Activated CD4-positive, alpha-beta T cell treated with anti-CD3 and anti-CD28 coated beads for 1 hour (primary cell): Measurements from ENCODE around the gene OTUD4.
A peak's percentile ranks its signal among the peaks of the same experiment; 100 is the strongest.
"Not testable (repeated sequence)": the region's sequence is repeated elsewhere in the genome, so short reads cannot be mapped to it uniquely, and the experiment has no call there.

Experiments used
- DNase-seq: peaks from one replicate; pipeline ENCODE4 v3.0.0-alpha.2; 2020

Gene OTUD4

DNA sequence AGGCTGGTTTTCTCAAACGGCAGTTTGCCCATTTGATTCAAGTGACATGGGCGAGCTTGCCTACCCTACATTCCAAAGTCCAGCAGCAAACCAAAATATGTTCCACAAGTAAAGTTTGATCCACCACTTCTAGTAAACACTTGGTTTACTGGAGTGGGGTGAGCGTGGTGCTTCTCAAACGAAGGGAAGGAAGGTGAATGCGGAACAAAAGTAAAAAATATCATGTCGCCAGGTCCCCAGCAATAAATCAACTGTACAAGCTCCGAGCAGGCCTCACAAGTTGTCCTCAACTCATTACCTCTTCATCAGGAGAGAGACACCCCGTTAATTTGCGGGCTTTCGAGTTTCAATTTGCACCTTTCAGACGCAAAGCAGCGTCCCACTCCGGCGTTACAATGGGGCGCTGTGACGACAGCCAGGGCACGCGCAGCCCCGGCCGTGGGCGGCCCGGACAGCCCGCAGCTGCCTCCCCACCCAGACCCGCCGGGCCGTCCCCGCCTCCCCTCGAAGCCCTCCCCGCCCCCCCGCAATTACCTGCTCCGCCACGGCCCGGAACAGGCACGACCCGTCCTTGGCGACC lies 1.0 kb downstream of the OTUD4 start:
- DNase-seq, result peak; percentile 62

DNA sequence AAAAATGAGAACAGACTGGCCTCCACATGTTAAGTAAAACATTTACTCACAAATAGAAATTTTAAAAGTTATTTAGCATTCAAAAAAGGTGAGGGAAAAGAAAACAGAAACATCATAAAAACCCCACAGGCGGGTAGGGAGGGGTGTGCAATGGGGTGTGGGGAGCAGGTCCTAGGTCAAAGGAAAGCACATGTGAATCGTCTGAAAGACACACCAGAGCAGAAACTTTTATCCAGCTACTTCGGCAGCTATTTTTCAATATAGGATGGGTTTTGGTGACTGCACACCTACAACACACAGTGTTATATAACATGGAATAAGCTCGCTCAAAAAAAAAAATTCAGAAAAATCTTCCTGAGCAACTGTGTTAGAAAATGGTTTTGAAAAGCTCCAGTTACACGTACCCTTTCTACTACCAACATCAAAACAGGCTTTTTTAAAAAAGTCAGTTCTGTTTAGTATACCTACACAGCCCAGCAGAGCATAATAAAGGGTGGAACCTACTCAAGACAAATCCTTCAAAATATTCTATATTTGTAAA lies 1.6 kb downstream of the OTUD4 start:
- DNase-seq, result no peak

DNA sequence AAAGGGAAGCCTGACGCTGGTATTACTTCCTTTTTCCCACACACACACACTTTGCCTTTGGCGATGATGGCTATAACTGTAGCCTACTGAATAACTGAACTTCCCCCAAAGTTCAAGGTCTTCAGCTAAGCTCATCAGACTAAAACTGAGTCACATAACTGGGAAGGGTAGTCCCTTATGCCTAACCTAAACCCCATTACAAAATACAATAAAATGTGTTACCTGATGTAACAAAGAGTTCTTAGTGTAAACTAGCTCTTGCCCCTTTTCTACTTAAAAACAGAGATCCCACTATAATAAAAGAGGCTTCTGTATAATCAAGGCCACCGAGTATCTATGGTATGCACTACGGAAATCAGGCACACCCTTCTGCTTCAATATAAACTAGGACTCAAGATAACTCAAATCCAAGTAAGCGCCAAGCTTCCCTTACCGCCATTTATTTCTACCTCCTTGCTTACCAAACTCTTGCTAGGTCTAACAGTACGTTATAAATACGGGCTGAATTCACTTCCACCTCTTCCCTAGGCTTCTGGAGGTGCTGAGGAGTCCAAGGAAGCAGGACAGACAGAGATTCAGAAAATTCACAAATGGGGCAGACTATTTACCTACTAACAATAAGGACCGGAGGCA lies 2.4 kb downstream of the OTUD4 start:
- DNase-seq, result no peak

DNA sequence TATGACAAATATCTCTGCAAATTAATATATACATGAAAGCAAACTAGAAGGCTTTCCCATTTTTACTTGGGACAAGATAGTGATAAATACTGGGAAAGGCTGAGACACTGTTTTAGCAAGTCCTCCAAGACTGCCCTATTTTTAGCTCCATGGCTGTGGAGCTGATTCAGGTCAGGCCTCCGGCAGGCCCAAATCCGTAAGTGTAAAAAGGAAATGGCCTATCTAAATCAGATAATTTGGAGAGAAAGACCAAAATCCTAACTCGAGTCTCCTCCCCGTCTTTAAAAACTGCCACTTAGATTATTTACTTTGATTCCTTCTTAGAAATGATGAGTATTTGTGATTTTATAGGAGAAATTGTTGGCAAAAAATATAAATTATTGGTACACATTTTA lies 2.9 kb downstream of the OTUD4 start:
- DNase-seq, result no peak

DNA sequence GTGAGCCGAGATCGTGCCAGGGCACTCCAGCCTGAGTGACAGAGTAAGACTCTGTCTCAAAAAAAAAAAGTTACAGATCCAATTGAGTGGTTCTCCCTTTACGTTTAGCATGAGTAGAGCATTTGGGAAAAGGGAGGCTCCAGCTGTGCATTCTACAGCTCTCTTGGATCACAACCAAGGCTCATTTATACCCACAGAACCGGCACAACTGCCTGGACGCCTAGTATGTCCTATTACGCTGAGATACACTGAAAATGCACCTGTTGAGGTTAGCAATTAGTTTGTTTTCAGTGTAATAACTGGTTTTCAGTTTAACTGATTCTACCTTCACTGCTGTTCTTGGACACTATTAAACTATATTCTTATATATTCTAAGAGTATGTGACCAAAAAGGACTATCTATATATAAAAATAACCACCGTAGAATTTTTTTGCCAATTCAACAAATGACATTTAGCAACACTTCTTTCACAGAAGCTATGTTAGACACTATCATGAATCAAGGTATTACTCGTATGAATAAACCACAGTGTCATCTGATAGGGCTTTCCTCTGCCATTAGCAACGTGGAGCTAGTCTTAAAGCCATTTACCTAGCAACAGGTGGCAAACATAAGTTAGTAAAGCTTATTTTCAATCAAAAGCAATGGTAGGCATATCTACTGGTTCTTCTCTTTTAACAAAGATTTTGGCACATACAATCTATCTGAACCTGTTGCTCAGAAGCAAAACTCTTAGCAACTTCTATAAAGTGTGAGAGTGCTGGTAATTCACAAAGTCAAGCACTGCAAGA lies 3.6 kb downstream of the OTUD4 start:
- DNase-seq, result no peak

DNA sequence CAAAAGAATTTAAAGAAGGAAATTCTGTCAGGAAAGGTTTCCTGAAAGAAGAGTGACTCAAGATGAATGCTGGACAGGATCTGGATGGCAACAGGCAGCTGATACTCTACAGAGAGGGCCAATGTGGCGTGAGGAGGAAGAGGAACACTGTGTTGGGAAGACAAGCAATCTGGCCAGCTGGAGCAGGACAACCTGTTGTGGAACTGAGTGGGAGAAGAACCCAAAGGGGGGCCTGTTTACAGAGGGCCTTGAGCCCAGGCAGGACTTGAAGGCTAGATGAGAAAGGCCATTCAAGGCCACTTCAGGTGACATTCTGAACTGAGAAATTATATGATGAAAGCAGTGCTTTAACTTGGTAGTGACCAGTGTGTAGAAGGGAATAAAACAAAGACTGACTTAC lies 8.5 kb downstream of the OTUD4 start:
- no peak for DNase-seq

DNA sequence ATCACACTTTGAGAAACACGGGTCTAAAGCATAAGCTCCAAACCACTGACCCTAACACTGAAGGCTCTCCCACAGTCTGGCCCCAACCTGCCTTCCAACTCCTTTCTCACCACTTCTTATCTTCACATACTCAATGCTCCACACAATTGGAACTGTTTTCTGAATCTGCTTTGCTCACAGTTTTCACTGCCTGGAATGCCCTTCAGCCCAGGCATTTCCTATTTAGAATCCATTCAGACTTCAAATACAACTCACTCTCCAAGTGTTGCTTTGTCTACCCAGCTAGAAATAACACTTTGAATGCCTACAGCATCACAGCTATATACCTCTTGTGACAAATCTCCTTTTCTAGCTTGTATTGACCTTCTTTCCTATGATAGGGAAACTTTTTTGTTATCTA lies 10.2 kb downstream of the OTUD4 start:
- no peak for DNase-seq

DNA sequence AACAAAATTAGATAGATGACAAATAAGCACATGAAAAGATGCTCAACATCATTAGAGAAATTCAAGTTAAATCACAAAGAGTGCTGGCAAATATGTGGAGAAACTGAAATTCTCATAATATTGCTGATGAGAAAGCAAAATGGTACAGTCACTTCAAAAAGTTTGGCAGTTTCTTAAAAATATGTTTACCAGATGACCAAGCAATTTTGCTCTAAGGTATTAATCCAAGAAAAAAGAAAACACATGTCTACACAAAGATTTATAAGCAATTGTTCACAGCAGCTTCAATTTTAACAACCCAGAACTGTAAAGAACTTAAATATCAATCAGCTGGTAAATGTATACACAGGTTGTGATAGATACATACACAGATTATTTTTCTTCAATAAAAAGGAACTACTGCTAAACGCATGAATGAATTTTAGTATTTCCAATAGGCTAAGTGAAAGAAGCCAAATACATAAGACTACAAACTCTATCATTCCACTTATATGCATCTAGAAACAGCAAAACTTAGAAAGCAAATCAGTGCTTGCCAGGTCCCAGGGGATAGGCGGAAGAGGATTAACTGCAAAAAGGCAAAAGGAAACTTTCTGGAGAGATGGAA lies 11.7 kb downstream of the OTUD4 start:
- DNase-seq, result no peak

DNA sequence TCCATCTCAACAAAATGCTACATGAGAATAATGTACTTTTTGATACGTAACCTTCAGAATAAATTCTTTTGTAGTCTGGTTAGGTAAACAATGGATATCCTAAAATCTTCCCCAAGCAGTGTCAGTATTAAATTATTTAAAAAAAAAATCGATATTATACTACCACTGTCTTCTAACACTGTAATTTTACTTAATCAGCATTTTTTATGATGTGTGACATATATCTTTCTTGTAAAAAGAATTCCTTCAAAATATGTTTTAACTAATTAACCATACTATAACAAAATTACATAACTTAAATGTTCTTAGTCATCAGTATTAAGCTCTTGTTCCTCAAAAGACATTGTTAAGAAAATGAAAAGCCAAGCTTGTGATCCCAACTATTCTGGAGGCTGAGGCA lies 12.5 kb downstream of the OTUD4 start:
- no peak for DNase-seq

DNA sequence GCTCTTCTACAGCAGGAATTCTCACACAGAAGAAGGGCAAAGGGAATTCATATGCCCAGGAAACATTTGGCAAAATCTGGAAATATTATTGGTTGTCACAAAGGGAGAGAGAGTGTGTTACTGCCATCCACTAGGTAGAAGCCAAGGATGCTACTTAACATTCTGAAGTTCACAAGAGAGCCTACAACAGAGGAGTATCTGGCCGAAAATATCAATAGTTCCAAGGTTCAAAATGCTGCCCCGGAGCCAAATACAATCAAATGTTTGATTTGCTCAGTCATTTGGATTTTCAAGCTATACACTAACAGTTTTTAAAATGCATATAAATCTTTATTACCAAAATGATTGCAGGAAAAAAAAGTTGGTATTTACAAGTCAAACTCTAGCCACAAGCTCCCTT lies 18.8 kb downstream of the OTUD4 start:
- DNase-seq, result no peak

DNA sequence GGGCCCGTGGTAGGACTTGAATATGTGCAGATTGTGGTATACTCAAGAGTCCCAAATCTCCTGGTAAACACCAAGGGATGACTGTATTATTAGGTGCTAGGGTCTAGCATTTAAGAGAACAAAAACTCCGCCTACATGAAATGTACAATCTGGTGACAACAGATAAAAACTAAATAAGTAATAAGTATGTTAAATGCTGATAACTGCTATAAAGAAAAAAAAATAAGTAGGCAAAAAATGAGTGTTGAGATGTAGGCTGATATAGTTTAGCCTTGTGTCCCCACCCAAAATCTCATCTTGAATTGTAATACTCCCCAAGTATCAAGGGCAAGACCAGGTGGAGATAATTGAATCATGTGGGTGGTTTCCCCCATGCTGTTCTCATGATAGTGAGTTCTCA lies 23.4 kb downstream of the OTUD4 start:
- DNase-seq, result no peak

DNA sequence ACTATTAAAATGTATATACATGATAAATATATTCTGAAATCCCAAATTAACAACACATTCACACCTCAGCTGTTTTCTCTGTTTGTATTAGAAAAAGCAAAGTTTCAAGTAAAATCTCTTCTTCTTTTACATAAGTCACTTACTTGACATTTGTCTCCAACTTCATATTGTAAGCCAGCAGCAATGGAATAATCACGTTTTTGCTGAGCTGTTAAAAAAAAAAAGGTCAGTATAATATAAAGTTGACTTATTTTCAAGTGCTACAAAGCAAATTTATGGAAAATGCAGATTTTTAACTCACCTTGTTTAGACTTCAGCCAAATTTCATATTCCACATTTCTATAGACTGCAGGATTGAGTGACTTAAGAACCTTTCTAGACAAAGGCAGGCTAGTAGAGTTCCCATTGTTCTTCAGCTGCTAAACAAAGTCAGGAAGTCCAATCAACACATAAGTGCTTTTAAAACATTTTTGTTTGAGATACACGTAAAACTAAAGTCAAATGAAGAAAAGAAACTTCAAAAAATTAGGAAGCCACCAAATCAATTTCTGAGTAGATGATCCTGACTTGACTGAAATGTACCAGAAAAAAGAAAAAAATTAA lies 25.0 kb downstream of the OTUD4 start:
- no peak for DNase-seq

DNA sequence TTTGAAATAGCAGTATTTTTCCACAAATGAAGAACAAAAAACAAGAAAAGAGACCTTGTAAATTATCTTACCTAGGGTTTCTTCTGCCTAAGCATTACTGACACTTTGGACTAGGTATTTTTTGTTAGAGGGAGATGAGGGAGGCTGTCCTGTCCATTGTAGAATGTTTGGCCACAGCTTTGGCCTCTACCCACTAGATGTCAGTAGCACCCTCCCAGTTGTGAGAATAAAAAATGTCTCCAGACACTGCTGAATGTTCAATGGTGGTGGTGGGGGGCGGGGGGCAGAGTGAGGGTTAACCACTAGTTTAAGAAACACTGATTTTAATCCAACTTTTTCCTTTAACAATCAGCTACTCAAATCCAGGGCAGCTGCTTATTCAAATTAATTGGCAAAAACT lies 25.8 kb downstream of the OTUD4 start:
- no peak for DNase-seq

DNA sequence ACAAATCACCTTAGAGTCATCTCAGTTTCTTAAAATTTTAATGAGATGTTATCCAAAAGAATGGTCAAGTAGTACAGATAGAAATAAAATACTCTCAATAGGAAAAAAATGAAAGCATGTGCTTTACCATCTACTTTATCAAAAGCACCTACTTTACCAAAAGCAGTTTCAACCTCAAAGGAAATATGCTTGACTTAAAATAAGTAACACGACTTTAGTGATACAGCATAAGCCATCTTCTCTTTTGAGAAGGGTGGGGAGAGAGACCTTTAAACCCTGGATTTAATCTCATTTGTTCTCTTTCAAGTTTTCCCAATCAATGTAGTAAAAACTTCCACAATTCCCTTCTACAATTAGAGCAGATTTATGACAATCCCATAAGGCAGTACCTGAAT lies 26.5 kb downstream of the OTUD4 start:
- DNase-seq, result no peak

DNA sequence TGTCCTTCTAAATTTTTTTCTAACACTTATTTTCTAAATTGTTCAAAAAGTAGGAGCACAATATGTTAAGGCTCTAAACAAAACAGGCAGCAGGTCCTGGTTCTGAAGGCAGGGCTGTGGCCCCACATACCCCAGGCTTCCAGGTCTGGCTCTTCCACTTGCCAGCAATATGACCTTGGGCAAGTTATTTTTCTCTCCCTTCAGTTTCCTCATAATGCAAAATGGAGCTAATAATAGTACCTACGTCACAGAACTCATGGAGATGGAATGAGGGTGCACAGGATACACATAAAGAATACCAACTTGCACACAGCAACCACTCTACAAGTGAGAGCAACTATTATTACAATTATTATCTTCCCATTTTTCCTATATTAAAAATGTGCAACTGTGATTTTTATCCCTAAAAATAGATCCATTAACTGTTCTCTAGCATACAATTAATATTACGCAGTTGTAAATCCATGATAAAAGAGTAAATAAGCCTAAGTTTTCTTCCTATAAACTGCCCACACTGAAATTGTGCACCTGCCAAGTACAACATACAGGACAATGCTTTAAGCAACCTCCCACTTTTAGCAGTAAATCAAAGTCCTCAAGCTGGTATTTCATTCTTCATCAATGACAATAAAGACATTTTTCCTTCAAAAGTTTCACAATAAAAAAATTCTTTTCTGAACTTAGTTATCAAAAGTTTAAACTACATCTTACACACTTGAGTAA lies 27.0 kb downstream of the OTUD4 start:
- DNase-seq, result no peak

DNA sequence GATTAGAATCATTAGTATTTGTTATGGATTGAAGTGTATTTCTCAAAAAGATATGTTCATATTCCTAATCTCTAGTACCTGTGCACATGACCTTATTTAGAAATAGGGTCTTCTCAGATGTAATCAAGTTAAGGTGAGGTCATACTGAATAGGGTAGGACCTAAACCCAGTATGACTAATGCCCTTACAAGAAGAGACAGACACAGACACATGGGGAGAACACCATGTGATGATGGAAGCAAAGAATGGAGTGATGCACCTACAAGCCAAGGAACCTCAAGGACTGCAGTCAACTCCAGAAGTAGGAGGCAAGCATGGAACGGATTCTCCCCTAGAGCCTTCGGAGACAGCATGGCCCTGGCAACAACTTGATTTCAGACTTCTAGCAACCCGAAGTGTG lies 31.4 kb downstream of the OTUD4 start:
- no peak for DNase-seq

DNA sequence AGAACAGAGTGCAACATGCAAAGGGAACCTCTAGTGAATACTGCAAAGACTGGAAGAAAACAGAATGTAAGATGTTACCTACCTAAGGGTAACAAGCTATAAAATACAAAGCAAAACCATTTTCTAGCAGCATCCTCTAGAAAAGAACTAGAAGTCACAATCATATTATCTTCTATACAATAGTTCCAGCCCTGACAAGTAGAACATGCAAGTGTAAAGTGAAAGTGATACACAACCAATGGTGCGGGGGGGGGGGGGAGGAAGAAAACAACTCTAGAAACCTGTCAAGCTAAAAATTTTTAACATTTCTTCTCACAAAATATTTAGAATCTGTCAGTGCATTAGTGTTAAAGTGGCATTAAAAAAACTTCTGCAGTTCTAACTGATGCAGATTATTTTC lies 44.2 kb downstream of the OTUD4 start:
- DNase-seq, result not testable (repeated sequence)

DNA sequence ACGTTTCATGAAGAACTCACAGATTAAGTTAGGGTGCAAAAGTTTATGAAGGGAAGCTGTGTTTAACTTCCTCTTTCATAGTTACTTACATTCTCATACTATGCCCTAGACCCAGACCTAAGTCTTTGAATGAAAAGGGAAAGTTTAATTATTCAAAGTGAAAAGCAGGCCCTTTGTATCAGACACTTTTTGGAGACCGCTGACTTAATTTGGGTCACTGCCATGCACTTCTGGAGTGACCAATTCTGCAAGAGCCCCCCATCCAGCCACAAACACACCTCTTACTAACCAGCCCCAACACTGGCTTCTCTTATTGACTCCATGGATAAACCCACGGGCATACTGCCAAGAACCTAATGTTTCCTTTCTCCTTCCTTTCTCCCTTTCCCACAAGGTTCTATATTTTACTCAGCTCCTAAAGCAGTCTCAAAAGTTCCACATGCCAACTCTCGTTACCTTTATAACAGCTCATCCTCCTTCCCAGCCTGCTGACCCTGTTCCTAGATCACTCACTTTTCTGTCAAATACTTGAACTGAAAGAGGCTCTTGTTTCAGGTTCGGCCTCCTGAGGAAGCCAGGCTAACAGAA lies 47.8 kb downstream of the OTUD4 start:
- DNase-seq, result no peak

DNA sequence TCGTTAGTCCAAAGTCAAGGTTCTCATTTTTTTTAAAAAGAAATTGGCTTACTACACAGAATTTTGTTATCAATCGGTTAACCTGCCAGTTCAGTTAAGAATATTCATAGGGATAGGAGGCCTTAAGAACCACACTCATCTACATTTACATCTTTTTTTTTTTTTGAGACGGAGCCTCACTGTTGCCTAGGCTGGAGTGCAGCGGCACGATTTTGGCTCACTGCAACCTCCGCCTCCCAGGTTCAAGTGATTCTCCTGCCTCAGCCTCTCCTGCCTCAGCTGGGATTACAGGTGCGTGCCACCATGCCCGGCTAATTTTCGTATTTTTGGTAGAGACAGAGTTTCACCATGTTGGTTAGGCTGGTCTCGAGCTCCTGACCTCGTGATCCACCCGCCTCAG lies 48.5 kb downstream of the OTUD4 start:
- DNase-seq, result no peak

DNA sequence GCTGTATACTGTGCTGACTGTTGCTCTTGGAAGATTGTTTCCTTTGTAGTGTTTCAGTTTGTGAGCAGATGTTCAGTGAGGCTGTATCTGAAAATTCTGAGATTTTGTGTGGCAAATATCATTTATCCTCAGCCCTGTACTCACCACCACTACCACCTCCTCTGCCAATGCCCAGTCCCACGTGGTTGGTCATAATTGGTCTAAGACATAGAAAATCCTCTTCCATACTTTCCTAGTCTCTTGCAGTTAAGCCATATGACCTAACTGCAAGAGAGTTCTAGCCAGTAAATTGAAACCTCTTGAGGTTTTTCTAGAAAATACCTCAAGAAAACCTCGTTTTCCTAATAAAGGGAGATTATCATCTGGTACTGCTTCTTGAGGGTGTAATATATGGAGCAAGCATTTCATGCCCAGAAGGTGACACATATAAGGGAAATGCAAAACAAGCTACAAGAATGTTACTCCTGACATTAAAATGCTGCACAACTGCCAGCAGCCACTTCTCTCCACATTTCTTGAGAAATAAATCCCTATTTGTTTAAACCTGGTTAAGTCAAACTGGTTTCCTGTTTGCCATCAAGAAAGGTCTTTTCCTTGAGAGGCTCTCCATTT lies 49.5 kb downstream of the OTUD4 start:
- DNase-seq, result no peak

DNA sequence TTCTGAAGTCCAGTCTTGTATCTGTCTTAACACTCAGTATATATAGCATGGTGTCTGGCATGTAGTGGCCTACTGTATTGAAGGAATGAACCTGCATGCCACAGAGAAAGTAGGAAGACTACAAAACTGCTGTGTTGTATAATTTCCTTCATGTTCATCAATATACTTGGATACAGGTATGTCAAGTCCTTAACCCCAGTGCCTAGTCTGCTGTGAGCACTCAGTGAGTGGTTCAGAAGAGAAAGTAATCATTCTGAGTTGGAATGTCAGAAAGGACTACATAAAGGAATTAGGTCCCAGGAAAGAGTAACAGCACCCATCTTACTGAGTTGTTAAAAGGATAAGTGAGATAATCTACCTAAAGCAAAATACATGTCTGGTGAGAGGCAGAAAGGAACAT lies 50.3 kb downstream of the OTUD4 start:
- no peak for DNase-seq

DNA sequence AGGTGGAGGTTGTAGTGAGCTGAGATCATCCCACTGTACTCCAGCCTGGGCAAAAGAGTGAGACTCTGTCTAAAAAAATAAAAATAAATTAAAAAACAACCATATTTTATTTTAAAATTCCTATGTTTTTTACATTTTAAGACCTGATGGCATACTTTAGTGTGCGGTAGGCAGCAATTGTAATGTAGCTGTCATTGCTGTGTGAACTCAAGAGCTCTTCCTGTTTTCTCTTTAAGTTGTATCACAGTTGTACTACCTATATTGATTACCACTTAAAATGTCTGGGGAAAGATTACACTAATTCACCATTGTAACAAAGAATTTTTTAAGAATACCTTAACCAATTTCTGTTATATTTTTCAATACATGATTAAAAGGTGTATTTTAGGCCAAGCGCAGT lies 55.0 kb downstream of the OTUD4 start:
- DNase-seq, result no peak
